GM18498 (cell line): ENCODE results near the gene PPM1D.
A peak's percentile ranks its signal among the peaks of the same experiment; 100 is the strongest.
"Not testable (repeated sequence)": the region's sequence is repeated elsewhere in the genome, so short reads cannot be mapped to it uniquely, and the experiment has no call there.

Experiments
- ATAC-seq: cut with Tn5 transposase; IDR thresholded peaks from one replicate; pipeline ENCODE4 v1.9.1; 2021; ENCODE audit warnings: mild to moderate bottlenecking, moderate library complexity; ENCODE audit not compliant: unreplicated experiment

The PPM1D gene

DNA sequence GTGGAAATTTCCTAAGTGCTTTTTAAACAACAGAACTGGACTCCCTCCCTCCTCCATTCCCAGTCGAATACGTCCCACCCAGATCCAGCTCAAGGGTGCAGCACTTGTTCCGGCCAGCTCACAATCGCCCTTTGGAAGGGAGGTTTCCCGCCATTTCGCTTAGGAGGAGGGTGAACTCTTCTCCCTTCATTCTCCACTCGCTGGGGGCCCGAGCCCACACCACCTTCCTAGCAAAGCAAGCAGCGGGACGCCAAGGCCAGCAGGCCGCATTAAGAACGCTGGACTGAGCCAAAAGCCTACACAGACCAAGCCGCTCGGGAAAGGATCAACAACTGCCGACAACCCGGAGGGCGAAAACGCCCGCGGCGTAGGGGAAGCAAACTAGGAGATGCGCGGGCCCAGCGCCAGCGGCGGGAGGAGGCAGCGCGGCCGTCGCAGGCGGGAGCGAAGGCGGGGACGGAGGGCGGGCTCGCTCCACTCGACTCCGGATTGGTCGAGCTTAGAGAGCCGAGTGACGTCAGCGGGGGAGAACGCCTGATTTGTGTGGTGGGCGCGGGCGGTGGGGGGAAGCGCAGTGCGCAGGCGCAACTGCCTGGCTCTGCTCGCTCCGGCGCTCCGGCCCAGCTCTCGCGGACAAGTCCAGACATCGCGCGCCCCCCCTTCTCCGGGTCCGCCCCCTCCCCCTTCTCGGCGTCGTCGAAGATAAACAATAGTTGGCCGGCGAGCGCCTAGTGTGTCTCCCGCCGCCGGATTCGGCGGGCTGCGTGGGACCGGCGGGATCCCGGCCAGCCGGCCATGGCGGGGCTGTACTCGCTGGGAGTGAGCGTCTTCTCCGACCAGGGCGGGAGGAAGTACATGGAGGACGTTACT, at the start of gene PPM1D:
Gene PPM1D (plus strand): TSS at position 574 of the 870 bp plus-strand sequence. CDS start 222 bp downstream, at position 796.
- peak; percentile 96 for ATAC-seq

DNA sequence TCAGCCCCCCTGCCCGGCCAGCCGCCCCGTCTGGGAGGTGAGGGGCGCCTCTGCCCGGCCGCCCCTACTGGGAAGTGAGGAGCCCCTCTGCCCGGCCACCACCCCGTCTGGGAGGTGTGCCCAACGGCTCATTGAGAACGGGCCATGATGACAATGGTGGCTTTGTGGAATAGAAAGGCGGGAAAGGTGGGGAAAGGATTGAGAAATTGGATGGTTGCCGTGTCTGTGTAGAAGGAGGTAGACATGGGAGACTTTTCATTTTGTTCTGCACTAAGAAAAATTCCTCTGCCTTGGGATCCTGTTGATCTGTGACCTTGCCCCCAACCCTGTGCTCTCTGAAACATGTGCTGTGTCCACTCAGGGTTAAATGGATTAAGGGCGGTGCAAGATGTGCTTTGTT, 47.7 kb upstream of the PPM1D start:
- ATAC-seq, result not testable (repeated sequence)

DNA sequence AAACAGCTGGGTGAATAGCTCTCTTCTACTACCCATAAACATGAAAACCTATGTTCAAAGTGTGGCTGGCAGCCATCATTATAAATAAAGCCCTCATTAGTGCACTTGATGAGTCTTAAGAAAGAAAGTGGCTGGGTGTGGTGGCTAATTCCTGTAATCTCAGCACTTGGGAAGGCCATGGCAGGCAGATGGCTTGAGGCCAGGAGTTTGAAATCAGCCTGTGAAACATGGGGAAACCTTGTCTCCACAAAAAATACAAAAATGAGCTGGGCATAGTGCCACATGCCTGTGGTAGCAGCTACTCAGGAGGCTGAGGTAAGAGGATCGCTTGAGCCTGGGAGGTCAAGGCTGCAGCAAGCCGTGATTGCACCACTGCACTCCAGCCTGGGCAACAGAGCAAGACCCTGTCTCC, 45.6 kb upstream of the PPM1D start:
- ATAC-seq, result no peak

DNA sequence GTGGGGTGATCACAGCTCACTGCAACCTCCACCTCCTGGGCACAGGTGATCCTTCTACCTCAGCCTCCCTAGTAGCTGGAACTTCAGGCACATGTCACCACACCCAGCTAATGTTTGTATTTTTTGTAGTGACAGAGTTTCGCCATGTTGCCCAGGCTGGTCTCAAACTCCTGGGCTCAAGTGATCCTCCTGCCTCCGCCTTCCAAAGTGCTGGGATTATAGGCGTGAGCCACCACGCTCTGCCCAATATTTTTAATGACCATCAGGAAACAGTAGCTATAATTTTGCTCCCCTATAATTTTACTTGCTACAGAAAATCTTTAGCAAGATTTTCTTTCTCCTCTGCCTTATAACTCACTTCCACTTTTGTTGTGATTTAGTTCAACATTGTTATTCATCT, 44.2 kb upstream of the PPM1D start:
- ATAC-seq, result no peak

DNA sequence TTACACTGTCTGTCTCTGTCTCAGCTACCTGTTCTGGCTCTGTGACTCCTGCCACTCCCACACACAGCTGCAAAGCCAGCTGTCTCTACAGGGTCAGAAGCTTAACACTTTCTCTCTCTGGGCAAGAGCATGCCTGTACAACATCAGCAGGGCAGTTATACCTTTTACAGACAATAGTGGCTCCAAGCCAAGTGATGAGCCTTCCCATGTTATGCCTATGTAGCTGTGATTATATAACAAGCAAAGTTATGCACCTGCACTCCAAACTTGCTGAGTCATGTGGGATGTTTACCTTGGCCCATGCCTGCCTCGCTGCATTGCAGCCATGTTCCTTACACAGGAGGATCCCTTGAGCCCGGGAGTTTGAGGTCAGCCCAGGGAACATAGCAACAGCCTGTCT, 42.2 kb upstream of the PPM1D start:
- ATAC-seq, result no peak

DNA sequence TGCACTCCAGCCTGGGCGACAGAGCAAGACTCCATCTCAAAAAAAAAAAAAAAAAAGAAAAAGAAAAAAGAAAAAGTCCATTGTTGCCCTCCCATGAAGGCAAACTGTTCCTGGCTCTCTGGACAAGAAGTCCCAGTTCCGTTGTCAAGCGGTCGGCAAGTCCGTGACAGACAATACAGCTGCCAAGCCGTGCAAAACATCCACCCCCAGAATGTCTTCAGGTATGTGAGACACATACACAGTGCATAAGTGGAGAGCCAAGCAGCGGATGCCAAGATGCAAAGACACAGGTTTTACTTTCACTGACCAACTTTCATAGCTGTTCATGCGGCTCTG, 40.4 kb upstream of the PPM1D start:
- ATAC-seq, result no peak

DNA sequence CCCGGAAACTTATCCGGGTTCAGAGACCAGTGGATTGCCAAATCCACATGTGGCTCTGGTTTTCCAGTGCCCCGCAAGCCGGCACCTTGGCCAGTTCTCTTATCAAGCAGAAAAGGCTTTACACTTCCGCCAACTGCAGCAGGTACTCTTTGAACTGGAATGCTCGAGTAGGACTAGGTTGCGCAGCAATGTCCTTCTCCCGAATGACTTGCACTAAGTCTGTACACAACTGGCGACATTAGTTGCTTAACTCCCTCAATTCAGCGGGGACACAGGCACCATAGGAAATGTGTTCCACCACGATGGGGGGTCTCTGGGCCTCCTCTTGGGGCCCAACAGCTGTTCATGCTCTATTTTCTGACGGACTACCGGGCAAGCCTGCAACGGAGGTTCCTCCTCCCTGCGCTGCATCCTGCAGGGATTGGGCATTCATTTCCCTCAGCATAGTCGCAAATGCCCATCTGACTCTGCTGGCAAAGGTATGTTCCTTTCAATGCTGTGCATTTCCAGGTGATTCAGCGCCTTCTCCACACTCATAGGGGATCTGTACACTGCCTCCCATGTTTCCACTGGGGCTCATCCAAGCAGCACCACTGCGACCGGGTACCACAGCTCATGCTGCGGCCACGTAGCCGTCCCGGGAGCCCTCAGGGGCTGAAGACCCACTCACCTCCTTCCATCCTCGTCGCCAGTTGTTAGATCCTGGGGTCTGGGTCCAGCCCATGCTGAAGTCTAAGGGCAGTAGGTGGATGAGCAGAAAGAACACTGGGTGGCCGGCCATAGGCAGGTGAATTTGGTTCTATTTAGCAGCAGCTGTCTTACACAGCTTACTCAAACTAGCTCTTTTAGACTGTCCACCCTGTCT, 39.8 kb upstream of the PPM1D start:
- no peak for ATAC-seq

DNA sequence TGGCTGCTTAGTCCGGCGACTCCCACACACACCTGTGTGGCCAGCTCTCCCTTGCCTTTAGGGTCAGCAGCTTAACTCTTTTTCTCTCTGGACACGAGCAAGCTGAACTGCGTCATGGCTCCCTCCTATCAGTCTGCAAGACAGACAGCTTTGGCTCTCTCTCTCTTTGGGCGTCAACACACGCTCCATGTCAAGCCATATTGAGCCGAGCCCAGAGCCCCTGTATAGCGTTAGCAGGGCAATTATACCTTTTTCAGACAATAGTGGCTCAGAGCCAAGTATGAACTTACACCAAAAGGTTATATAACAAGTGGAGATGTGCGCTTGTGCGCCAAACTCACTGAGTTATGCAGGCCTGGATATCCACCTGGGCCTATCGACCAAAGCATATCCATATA, 39.1 kb upstream of the PPM1D start:
- ATAC-seq, result no peak

DNA sequence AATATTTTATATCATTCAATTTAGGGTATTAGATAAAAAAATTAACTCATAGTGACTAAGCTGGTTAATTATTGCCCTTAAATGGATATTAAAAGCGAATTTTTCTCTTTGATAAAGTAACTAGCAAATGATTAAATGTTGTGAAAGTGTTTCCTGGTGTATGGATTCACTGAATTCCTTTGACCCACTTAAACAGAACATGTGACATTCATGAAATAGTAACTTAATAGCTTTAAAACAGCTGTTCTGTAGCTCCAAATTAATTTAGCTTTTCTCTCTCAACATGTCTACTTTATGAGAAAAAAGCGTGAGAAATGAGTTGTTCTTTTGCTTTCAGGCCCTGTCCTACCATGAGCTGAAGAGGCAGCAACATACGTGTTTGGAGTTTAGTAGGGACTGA, 37.6 kb upstream of the PPM1D start:
- ATAC-seq, result no peak

DNA sequence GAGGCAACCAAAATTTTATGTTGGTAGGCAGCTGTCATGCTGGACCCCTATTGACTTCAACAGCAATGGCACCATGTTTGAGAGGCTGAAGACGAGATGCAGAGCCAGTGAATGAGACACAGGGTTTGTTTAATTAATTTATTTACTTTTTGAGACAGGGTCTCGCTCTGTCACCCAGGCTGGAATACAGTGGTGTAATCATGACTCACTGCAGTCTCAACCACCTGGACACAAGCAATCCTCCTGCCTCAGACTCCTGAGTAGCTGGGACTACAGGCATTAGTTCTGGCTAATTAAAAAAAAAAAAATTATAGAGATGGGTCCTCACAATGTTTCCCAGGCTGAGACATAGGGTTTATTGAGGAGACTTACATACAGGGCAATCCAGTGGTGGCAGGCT, 36.2 kb upstream of the PPM1D start:
- ATAC-seq, result no peak

DNA sequence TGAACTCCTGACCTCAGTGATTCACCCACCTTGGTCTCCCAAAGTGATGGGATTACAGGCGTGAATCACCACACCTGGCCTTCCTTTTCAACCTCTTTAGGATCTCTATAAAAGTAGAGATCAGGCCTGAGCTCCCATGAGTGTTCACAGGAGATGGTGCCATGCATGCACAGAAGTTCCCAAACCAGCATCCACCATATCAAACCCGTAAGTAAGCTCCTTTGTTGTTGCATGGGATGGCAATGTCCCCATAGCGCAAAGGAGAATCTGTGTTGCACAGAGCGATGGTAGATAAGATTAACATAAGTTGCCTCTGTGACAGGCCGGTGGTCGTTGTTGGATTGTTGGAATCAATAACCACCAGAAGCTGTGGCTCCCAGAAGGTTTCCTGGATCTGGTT, 34.8 kb upstream of the PPM1D start:
- no peak for ATAC-seq

DNA sequence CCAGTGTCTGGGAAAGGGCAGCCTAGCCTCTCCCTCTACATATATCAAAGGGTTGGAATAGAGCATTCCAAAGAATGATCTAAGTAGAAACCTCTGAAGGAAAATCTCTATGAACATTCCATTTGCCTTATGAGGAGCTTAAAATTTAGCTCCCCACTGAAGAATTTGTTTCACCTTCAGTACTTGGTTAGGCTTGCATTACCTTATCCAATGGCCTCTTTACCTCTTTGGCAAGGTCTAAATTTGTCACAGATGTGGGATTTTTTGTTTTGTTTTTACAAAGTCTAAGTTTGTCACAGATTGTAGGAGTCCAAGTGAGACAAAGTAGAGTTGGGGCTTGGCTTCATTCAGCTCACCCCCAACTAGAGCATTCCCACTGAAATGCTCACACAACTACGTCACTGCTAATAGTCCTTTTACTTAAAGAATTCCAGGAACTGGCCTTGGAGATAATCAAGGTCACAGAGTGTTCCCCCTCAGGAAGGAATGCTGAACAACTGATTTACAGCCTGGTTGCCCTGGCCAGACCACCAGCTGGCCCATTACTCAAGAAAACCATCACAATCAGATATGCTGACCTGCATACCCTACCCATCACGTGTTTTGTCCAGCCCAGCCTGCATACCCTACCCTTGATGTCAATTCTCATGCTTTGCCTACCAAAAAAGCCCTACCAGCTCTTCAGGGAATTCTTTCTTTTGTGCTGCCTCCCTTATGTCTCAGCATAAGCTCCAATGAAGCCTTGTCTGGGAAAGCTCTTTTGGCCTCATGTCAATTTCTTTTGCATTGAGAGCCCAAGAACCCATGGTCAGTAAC, 26.5 kb upstream of the PPM1D start:
- no peak for ATAC-seq

DNA sequence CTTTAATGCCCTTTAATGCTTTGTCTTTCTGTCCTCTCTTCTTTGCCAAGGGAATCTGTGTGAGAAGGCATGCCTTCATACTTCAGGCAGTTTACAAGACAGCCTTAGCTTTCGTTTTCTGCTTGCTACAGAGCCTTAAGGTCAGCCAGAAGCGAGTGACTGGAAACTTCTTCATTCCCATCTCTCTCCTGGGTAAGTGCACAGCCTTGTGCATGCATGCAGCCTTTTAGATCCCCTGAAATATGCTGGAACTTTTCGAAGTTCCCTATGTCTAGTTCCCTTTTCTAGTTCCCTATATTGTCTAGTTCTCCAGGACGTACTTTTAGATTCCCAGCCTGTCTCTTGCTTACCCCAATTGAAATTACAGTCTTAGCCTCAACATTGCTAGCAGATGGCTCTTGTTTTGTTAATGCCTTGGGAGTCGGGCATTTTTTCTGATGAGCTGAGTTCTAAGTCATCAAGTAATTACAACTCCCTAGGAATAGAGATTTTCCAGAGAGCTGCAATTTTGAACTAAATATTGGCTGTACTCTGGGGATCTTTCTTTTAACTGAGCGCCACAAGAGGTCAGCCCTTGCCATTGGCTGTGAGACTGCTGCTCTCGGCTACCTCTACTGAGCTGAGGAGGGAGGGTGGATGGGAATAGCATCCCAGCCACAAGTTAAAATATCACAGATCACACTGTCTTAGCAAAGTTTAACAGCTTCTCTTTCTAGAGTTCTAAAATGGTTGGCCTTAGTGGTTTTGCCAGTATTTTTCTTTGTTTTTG, 22.7 kb upstream of the PPM1D start:
- peak; percentile 72 for ATAC-seq

DNA sequence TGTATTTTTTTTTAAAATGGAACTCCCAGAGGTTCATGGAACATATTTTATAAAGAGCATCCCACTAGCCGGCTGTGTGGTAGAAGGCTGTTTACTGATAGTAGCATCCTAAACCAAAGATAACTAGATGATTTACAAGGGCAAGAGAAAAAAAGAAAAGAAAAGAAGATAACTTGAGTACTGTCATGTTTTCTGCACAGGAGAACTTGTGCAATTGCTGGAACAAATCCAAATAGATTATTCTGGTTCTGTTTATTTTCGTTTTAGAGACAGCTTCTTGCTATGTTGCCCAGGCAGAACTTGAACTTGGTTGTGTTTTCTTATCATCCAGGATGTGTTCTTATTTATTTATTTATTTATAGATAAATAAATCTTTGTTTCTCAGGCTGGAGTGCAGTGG, 20.9 kb upstream of the PPM1D start:
- ATAC-seq, result no peak

DNA sequence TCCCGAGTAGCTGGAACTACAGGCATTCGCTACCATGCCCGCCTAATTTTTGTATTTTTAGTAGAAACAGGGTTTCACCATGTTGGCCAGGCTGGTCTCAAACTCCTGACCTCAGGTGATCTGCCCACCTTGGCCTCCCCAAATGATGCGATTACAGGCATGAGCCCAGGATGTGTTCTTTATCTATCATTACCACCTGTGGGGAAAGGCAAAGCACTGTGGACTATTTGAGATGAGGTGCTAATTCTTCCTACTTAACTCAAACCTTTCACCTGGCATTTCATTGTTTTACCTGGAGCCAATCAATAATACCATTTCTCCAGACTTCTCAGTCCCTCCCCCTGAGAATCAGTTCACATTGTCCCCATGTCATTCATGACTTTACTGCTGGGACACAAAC, 20.4 kb upstream of the PPM1D start:
- no peak for ATAC-seq

DNA sequence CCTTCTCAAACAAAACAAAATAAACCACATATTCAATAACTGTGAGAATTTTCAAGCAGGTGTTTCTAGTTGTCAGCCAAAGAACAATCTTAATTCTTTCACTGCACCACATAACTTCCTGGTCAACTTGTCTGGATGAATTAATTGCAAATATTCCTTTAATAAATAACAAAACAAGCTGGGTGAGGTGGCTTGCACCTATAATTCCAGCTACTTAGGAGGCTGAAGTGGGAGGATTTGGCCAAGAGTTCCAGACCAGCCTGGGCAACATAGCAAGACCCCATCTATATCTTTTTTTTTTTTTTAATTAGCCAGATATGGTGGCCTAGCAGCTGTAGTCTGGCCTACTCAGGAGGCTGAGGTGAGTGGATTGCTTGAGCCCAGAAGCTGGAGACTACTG, 17.0 kb upstream of the PPM1D start:
- no peak for ATAC-seq

DNA sequence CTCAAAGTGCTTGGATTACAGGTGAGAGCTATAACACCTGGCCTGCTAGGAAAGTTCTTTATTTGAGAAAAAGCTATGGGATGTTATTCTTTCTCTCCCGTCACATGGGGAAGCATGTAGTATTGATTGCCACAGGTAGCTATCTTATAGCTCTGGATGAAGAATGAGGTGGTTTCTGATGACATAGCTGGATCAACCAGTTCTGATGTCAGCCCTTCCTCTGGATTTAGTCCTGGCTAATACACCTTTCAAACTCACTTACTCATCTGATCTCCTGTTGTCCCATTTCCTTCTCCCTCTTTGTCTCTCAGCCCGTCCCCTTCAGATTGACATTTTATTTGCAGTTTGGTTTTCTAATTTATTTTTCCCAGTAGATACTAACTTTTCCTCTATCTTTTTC, 14.1 kb upstream of the PPM1D start:
- no peak for ATAC-seq

DNA sequence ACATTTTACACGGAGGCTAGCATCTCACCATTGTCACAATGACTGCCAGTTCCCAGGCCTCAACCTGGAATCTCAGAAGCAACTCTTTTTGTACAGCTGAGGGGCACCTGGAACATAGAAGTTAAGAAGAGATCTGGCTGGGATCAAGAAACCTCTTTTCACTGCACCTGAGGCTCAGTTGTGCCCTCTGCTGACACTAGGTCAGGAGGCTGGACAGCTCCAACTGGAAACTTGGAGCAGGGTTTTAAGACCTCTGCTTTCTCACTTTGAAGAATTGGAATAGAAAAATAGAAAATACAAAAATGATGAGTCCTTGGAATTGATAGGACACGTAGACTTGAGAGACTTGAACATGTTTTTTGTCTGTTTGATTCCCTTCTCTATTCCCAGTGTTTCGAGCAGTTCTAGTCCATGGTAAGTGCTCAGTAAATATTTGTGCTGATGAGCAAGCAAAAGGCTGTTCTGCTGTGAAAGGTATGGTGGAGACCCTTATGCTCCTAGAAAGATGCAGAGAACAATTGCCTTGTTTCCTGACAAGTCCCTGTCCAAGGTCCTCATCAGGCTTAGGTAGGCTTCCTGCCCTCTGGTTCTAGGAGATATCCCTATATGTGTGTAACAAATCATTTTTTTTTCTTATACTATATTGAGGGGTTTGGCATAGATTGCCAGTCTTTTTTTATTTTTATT, 13.6 kb upstream of the PPM1D start:
- no peak for ATAC-seq

DNA sequence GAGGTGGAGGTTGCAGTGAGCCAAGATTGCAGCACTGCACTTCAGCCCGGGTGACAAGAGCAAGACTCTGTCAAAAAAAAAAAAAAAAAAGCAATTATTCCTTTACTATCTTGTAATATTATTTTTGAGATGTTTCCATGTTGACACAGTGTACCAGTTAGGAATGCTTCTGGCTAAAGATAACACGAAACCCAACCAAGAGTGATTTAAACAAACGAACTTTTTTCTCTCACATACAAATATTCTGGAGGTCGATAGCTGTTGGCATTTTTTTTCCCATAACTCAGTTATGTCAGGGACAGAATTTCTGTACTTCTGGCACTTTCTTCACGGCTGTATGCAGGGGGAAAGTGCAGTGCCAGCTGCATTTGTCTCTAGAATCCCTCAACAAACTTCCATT, 9.9 kb upstream of the PPM1D start:
- ATAC-seq, result no peak

DNA sequence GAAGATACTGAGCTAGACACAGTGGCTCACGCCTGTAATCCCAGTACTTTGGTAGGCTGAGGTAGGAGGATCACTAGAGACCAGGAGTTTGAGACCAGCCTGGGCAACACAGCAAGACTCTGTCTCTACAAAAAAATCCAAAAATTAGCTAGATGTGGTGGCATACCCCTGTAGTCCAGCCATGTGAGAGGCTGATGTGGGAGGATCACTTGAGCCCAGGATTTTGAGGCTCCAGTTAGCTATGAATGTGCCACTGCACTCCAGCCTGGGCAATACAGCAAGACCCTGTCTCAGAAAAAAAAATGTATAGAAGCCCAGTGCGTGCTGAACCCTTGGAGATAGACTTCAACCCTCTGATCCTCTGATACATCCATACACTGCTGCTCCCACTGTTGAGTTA, 7.2 kb upstream of the PPM1D start:
- no peak for ATAC-seq
